H1 (cell line): Measurements from ENCODE around the gene AVPR2. TPM values are rescaled to one million over a fixed set of nuclear protein-coding genes. Genes with fewer than 3 reads are reported as not detected.

Experiments used
- CTCF ChIA-PET: fragments of 300-600 bp; sonication (Branson Sonifier 250); formaldehyde crosslinking; loops from one replicate; lab custom pipeline; 2021; ENCODE audit not compliant: partially characterized antibody; lab: Charles Lee
- POLR2A ChIA-PET: fragments of 300-600 bp; sonication (Branson Sonifier 250); formaldehyde crosslinking; loops from one replicate; lab custom pipeline; 2021; ENCODE audit warnings: inconsistent platforms; ENCODE audit not compliant: partially characterized antibody; lab: Charles Lee
- DNase-seq, 2 experiments: peaks; one replicate each; pipeline versions ENCODE4 v3.0.0 to v3.0.0-alpha.2; 2010 to 2022; ENCODE audit warnings: low spot score in 2 of 2, low read depth in 1 of 2, mixed read lengths in 1 of 2
- FAIRE-seq: peaks from 2 replicates; lab custom pipeline; 2011; peaks lifted over from hg19 to GRCh38; lab: Jason Lieb, UNC
- H2AFZ ChIP-seq: 2 replicates; pipeline ENCODE4 v1.8.1; 2012; ENCODE audit warnings: low read length, inconsistent platforms
- H2AK5ac ChIP-seq: 2 replicates; pipeline ENCODE4 v1.6.1; 2013; ENCODE audit warnings: low read depth, low read length
- H2BK120ac ChIP-seq: replicated peaks from 2 replicates; pipeline ENCODE3; 2013; ENCODE audit warnings: low read depth, low read length, inconsistent platforms
- H2BK12ac ChIP-seq: 2 replicates; pipeline ENCODE4 v1.6.1; 2013; ENCODE audit warnings: low read depth, low read length
- H2BK15ac ChIP-seq: 2 replicates; pipeline ENCODE4 v1.6.1; 2013; ENCODE audit warnings: low read length
- H2BK20ac ChIP-seq: 2 replicates; pipeline ENCODE4 v1.6.1; 2013; ENCODE audit warnings: low read length
- H2BK5ac ChIP-seq: 2 replicates; pipeline ENCODE4 v1.6.1; 2013; ENCODE audit warnings: low read depth, low read length
- H3K14ac ChIP-seq: 2 replicates; pipeline ENCODE4 v1.6.1; 2013; ENCODE audit warnings: inconsistent platforms; ENCODE audit not compliant: insufficient read length
- H3K18ac ChIP-seq: 2 replicates; pipeline ENCODE4 v1.6.1; 2013; ENCODE audit warnings: low read length; ENCODE audit errors: extremely low read depth
- H3K23ac ChIP-seq: 2 replicates; pipeline ENCODE4 v1.6.1; 2013; ENCODE audit warnings: inconsistent platforms; ENCODE audit not compliant: insufficient read length
- H3K23me2 ChIP-seq: 2 replicates; pipeline ENCODE4 v1.6.1; 2013; ENCODE audit warnings: low read depth, low read length
- H3K27ac ChIP-seq: 2 replicates; pipeline ENCODE4 v1.6.1; 2011; ENCODE audit warnings: low read depth, low read length, inconsistent platforms
- H3K27me3 ChIP-seq, 4 experiments: replicated peaks in 1 of 4; 1 replicate in 1 of 4; 2 replicates in 3 of 4; pipeline versions ENCODE4 v1.6.1 to v1.8.1; 2011 to 2013; ENCODE audit warnings: low read length in 3 of 4, mild to moderate bottlenecking in 3 of 4, inconsistent platforms in 2 of 4, mixed read lengths in 2 of 4, moderate library complexity in 1 of 4; ENCODE audit not compliant: control insufficient read depth in 3 of 4, insufficient read depth in 3 of 4; ENCODE audit errors: extremely low read depth in 1 of 4
- H3K36me3 ChIP-seq, 4 experiments: 2 replicates each; pipeline versions ENCODE4 v1.6.1 to v1.8.1; 2011 to 2013; ENCODE audit warnings: mild to moderate bottlenecking in 4 of 4, low read length in 3 of 4, moderate library complexity in 2 of 4, control low read depth in 1 of 4, inconsistent platforms in 1 of 4; ENCODE audit not compliant: insufficient read depth in 4 of 4, control insufficient read depth in 2 of 4
- H3K4ac ChIP-seq: replicated peaks from 2 replicates; pipeline ENCODE3; 2013; ENCODE audit warnings: low read length, low read depth, mixed read lengths, inconsistent platforms; ENCODE audit not compliant: insufficient read length
- H3K4me1 ChIP-seq, 4 experiments: replicated peaks in 1 of 4; 1 replicate in 1 of 4; 2 replicates in 3 of 4; pipeline versions ENCODE4 v1.6.1 to v1.8.1; 2011 to 2013; ENCODE audit warnings: low read length in 3 of 4, inconsistent platforms in 2 of 4, mixed read lengths in 1 of 4; ENCODE audit not compliant: insufficient read depth in 4 of 4, control insufficient read depth in 3 of 4
- H3K4me2 ChIP-seq, 2 experiments: 2 replicates each; pipeline versions ENCODE4 v1.6.1 to v1.8.1; 2011 to 2013; ENCODE audit warnings: low read depth in 2 of 2, low read length in 2 of 2, control low read depth in 1 of 2, inconsistent platforms in 1 of 2, mild to moderate bottlenecking in 1 of 2; ENCODE audit not compliant: insufficient read depth in 1 of 2
- H3K4me3 ChIP-seq, 4 experiments: fragments of 200-600, 300-600 bp in 1 of 4; sonication (generic), shearing (Covaris generic), sonication (Bioruptor Twin) in 1 of 4; 2 replicates each; pipeline versions ENCODE4 v1.5.1 to v1.8.1; 2011 to 2016; ENCODE audit warnings: low read length in 4 of 4, low read depth in 3 of 4, control low read depth in 2 of 4, inconsistent platforms in 2 of 4, mild to moderate bottlenecking in 2 of 4, mixed read lengths in 1 of 4, moderate library complexity in 1 of 4; ENCODE audit not compliant: insufficient read depth in 2 of 4; ENCODE audit errors: extremely low read depth in 1 of 4
- H3K56ac ChIP-seq: replicated peaks from 2 replicates; pipeline ENCODE3; 2013; ENCODE audit warnings: low read depth, mild to moderate bottlenecking, mixed read lengths, low read length, inconsistent platforms; ENCODE audit not compliant: insufficient read length
- H3K79me1 ChIP-seq: 2 replicates; pipeline ENCODE4 v1.6.1; 2013; ENCODE audit warnings: low read depth, low read length, control low read depth
- H3K79me2 ChIP-seq, 2 experiments: 2 replicates each; pipeline versions ENCODE4 v1.6.1 to v1.8.1; 2012 to 2013; ENCODE audit warnings: low read length in 2 of 2, mild to moderate bottlenecking in 2 of 2, inconsistent platforms in 1 of 2; ENCODE audit not compliant: insufficient read depth in 2 of 2, control insufficient read depth in 1 of 2
- H3K9ac ChIP-seq, 4 experiments: replicated peaks in 1 of 4; 1 replicate in 1 of 4; 2 replicates in 3 of 4; pipeline versions ENCODE4 v1.6.1 to v1.8.1; 2011 to 2013; ENCODE audit warnings: low read depth in 3 of 4, low read length in 3 of 4, control low read depth in 2 of 4, mild to moderate bottlenecking in 2 of 4, moderate library complexity in 2 of 4, inconsistent platforms in 1 of 4; ENCODE audit errors: extremely low read depth in 1 of 4
- H3K9me3 ChIP-seq, 2 experiments: 2 replicates each; pipeline versions ENCODE4 v1.6.1 to v1.8.1; 2012 to 2013; ENCODE audit warnings: mild to moderate bottlenecking in 2 of 2, moderate library complexity in 2 of 2, control low read depth in 1 of 2, inconsistent platforms in 1 of 2, low read depth in 1 of 2, low read length in 1 of 2, mixed read lengths in 1 of 2; ENCODE audit not compliant: insufficient read depth in 2 of 2
- H4K20me1 ChIP-seq, 2 experiments: replicated peaks in 1 of 2; 2 replicates each; pipeline versions ENCODE3 to v1.8.1; 2011 to 2013; ENCODE audit warnings: inconsistent platforms in 2 of 2, low read length in 2 of 2, mild to moderate bottlenecking in 1 of 2; ENCODE audit not compliant: insufficient read depth in 2 of 2, control insufficient read depth in 1 of 2
- H4K5ac ChIP-seq: 2 replicates; pipeline ENCODE4 v1.6.1; 2013; ENCODE audit warnings: low read length, low read depth, mixed read lengths, inconsistent platforms; ENCODE audit not compliant: insufficient read length
- H4K8ac ChIP-seq: 2 replicates; pipeline ENCODE4 v1.8.0; 2013; ENCODE audit warnings: mild to moderate bottlenecking, moderate library complexity, low read length, inconsistent platforms; ENCODE audit not compliant: insufficient read depth; ENCODE audit errors: extremely low read depth
- H4K91ac ChIP-seq: replicated peaks from 2 replicates; pipeline ENCODE3; 2013; ENCODE audit warnings: low read length, mixed read lengths, inconsistent platforms; ENCODE audit not compliant: insufficient read length
- BRCA1 ChIP-seq: IDR thresholded peaks from 2 replicates; pipeline ENCODE4 v1.6.1; 2012; ENCODE audit warnings: low read depth, low read length, improper control_type of control experiment
- CTBP2 ChIP-seq: IDR thresholded peaks from 2 replicates; pipeline ENCODE4 v1.7.0; 2011; ENCODE audit warnings: borderline replicate concordance, mild to moderate bottlenecking, moderate library complexity, mixed read lengths, low read length; ENCODE audit not compliant: insufficient read depth, insufficient read length
- E2F6 ChIP-seq: IDR thresholded peaks from 2 replicates; pipeline ENCODE4 v1.6.1; 2012; ENCODE audit warnings: inconsistent platforms
- EGR1 ChIP-seq: IDR thresholded peaks from 2 replicates; pipeline ENCODE4 v1.6.1; 2011; ENCODE audit warnings: low read depth, low read length, borderline replicate concordance
- FOSL1 ChIP-seq: IDR thresholded peaks from 2 replicates; pipeline ENCODE4 v1.6.1; 2011; ENCODE audit warnings: mild to moderate bottlenecking, low read depth, low read length, moderate library complexity; ENCODE audit not compliant: insufficient read depth
- RFX5 ChIP-seq: IDR thresholded peaks from 2 replicates; pipeline ENCODE4 v1.6.1; 2011; ENCODE audit warnings: low read depth, low read length, improper control_type of control experiment, borderline replicate concordance
- RNF2 ChIP-seq: fragments of 200-900, 300-1000 bp; sonication (generic); IDR thresholded peaks from 2 replicates; pipeline ENCODE4 v1.7.1; 2016; ENCODE audit warnings: borderline replicate concordance, low read depth, mild to moderate bottlenecking, antibody characterized with exemption, low read length; ENCODE audit not compliant: poor library complexity, severe bottlenecking; ENCODE audit errors: missing control alignments
- SRF ChIP-seq: IDR thresholded peaks from 2 replicates; pipeline ENCODE4 v1.6.1; 2011; ENCODE audit warnings: mild to moderate bottlenecking, low read depth, low read length, moderate library complexity
- TAF7 ChIP-seq: optimal IDR thresholded peaks from 2 replicates; pipeline ENCODE3; 2011; ENCODE audit warnings: low read depth, mild to moderate bottlenecking, inconsistent platforms, low read length, moderate library complexity, borderline replicate concordance
- ZNF274 ChIP-seq: IDR thresholded peaks from 2 replicates; pipeline ENCODE4 v1.7.0; 2012; ENCODE audit warnings: low read length, borderline replicate concordance; ENCODE audit errors: extremely low read depth
- WGBS, 2 experiments: shearing (Covaris generic) in 1 of 2; methylation state at CpG; one replicate each; pipeline versions ENCODE4 v1.1.6 to v1.1.7; 2013 to 2015; ENCODE audit warnings: low lambda C conversion rate in 2 of 2, mixed read lengths in 2 of 2, inconsistent platforms in 1 of 2, low coverage in 1 of 2, missing lambda C conversion rate in 1 of 2; ENCODE audit not compliant: insufficient replicate concordance in 2 of 2, insufficient coverage in 1 of 2, insufficient read length in 1 of 2; ENCODE audit errors: extremely low coverage in 1 of 2, missing lambda C conversion rate in 1 of 2; 5-methylcytosine and 5-hydroxymethylcytosine counted together
- polyA plus RNA-seq, 7 experiments: library from polyadenylated mRNA; depleted of rRNA in 3 of 7; stranded (reverse) in 5 of 7; unstranded in 2 of 7; fragments of >200 nt in 5 of 7; fragments of 200-250 nt in 2 of 7; gene quantifications; 1 replicate in 5 of 7; 2 replicates in 1 of 7; 4 replicates in 1 of 7; pipeline versions ENCODE4 v1.2.1 to v1.2.3, GENCODE V29; 2011 to 2013; ENCODE audit warnings: missing spikeins in 2 of 7, mixed read lengths in 2 of 7
- total RNA-seq: library from RNA; stranded (reverse); fragmentation: NEBNext Ultra II Directional; extraction: Animal tissue kit (Norgen Biotek cat#: 25700); gene quantifications from 2 replicates; pipeline ENCODE4 v1.2.1, GENCODE V29; 2021

AVPR2 gene
- total and polyA plus RNA-seq, 2 of the 8 experiments (the other 6 are each of a cell fraction or from before 2014, with no cell fraction given): 0.09 TPM; not detected in 1

- Histone ChIP-seq H3K56ac (no peak overlapping the region), H2AK5ac (no peak overlapping the region), H3K27ac (no peak overlapping the region), H3K27me3 (no peaks in the 10 kb centered on the region), H3K36me3 (no peaks in the 10 kb centered on the region; a peak in 1 of 8 replicates), H3K18ac (no peak overlapping the region), H4K20me1 (peaks cover 0 to 4% of the 10 kb centered on the region in 2 experiments), H2BK20ac (no peak overlapping the region), H3K14ac (no peak overlapping the region), H3K4me1 (peaks cover 0 to 14% (median 0%) of the 10 kb centered on the region in 4 experiments; a peak in 1 of 7 replicates), H3K4me2 (no peak overlapping the region), H4K91ac (no peak overlapping the region), H3K4me3 (no peak overlapping the region), H2BK120ac (no peak overlapping the region), H2AFZ (no peak overlapping the region), H2BK15ac (no peak overlapping the region), H3K4ac (no peak overlapping the region), H4K5ac (no peak overlapping the region), H3K9me3 (no peaks in the 10 kb centered on the region), H3K23me2 (peaks cover 2% of the 10 kb centered on the region; the same call in 1 of the 2 replicates), H3K79me1 (no peaks in the 10 kb centered on the region), H3K79me2 (no peaks in the 10 kb centered on the region), H2BK5ac (no peak overlapping the region), H2BK12ac (no peak overlapping the region), H3K9ac (no peak overlapping the region), H4K8ac (no peak overlapping the region), H3K23ac (no peak overlapping the region)
- 86% methylated on average over 14 of the region's 27 CpGs; no CpG with 5 or more reads in 1 of the 2 experiments for WGBS, 2 experiments
- POLR2A ChIA-PET: interaction anchor here (0.6 to 1.8 kb wide), 13 partner anchors 11 to 376 kb away, joined by 3 to 10 read pairs (median 4); partner anchors contain the start of genes ARHGAP4 and HCFC1
- DNase-seq: no peak
- CTCF ChIA-PET: interaction anchor here (1.1 to 2.3 kb wide), 7 partner anchors 10 to 170 kb away, joined by 3 to 9 read pairs (median 4); no protein-coding TSS in a partner anchor
- no peak for FAIRE-seq
- TF ChIP-seq FOSL1 (no peak), TAF7 (no peak), SRF (no peak), CTBP2 (no peak), BRCA1 (no peak), RNF2 (no peak), EGR1 (no peak), E2F6 (no peak), ZNF274 (no peak), RFX5 (no peak)
These were observed 1.8 kb downstream of the AVPR2 start for GRCh38 chrX:153906126-153906917.
